A673 (cell line): ENCODE data around the gene FIGN. TPM values are rescaled to one million over a fixed set of nuclear protein-coding genes. Genes with fewer than 3 reads are reported as not detected.

Source experiments
- BruUV-seq: library from RNA; stranded (reverse); fragments of 400-500 nt; replicated peaks from 2 replicates; lab custom pipeline; 2021; lab: Mats Ljungman, UMichigan
- CTCF ChIA-PET: fragments of 300-600 bp; sonication (Branson Sonifier 250); formaldehyde crosslinking; loops from one replicate; lab custom pipeline; 2022; ENCODE audit warnings: antibody characterized with exemption; lab: Charles Lee
- POLR2A ChIA-PET: fragments of 300-600 bp; sonication (Branson Sonifier 250); formaldehyde crosslinking; loops from one replicate; lab custom pipeline; 2022; ENCODE audit warnings: antibody characterized with exemption; ENCODE audit not compliant: low non-redundant PET; lab: Charles Lee
- DNase-seq: peaks from one replicate; pipeline ENCODE4 v3.0.0-alpha.2; 2015; ENCODE audit warnings: low spot score
- H3K27ac ChIP-seq: fragments of 200-600 bp; sonication (generic); 2 replicates; pipeline ENCODE4 v1.5.1; 2016; ENCODE audit warnings: mixed run types, low read depth, mild to moderate bottlenecking, mixed read lengths, antibody characterized with exemption, low read length; ENCODE audit not compliant: poor library complexity, severe bottlenecking
- H3K27me3 ChIP-seq: fragments of 200-600 bp; sonication (generic); replicated peaks from 2 replicates; pipeline ENCODE4 v1.6.1; 2017; ENCODE audit warnings: mixed run types, low read depth, mild to moderate bottlenecking, mixed read lengths, antibody characterized with exemption, low read length; ENCODE audit not compliant: insufficient read depth, poor library complexity
- H3K36me3 ChIP-seq: fragments of 200-600 bp; sonication (generic); 2 replicates; pipeline ENCODE4 v1.6.1; 2016; ENCODE audit warnings: mixed run types, mild to moderate bottlenecking, mixed read lengths, antibody characterized with exemption, low read length; ENCODE audit not compliant: insufficient read depth, poor library complexity, severe bottlenecking
- H3K4me1 ChIP-seq: fragments of 200-600 bp; sonication (generic); 2 replicates; pipeline ENCODE4 v1.6.1; 2017; ENCODE audit warnings: mixed run types, mild to moderate bottlenecking, mixed read lengths, antibody characterized with exemption, low read length; ENCODE audit not compliant: insufficient read depth, poor library complexity, severe bottlenecking
- H3K4me3 ChIP-seq: fragments of 200-600 bp; sonication (generic); 2 replicates; pipeline ENCODE4 v1.5.1; 2016; ENCODE audit warnings: low read depth, mixed run types, mild to moderate bottlenecking, mixed read lengths, low read length; ENCODE audit not compliant: poor library complexity, severe bottlenecking
- H3K9me3 ChIP-seq: fragments of 200-600 bp; sonication (generic); 2 replicates; pipeline ENCODE4 v1.6.1; 2016; ENCODE audit warnings: mixed run types, low read depth, mild to moderate bottlenecking, mixed read lengths, antibody characterized with exemption, low read length; ENCODE audit not compliant: poor library complexity, severe bottlenecking
- EZH2 ChIP-seq: fragments of 200-600 bp; sonication (generic); IDR thresholded peaks from 2 replicates; pipeline ENCODE4 v1.6.1; 2017; ENCODE audit warnings: borderline replicate concordance, low read depth, mild to moderate bottlenecking, mixed read lengths, antibody characterized with exemption, low read length; ENCODE audit not compliant: poor library complexity, severe bottlenecking
- intact Hi-C: fragments of 100-400 bp; cut with micrococcal nuclease; formaldehyde crosslinking; loops from one replicate; pipeline ENCODE4 v1.10.0; 2022; ENCODE audit not compliant: unreplicated experiment
- total RNA-seq: library from RNA; stranded (reverse); gene quantifications from 2 replicates; pipeline ENCODE4 v1.2.3, GENCODE V29; 2021
- TF ChIP-seq, protein P1 (sequence below): fragments of 300-800, 200-600 bp; sonication (generic); conservative IDR thresholded peaks from 2 replicates; pipeline ENCODE4 v1.5.1; 2017; ENCODE audit warnings: low read depth, mild to moderate bottlenecking, antibody characterized with exemption, low read length, moderate library complexity, mixed read lengths

FIGN gene
- total RNA-seq, 1 experiment from 2014 or later, result 0.24 TPM

GRCh38 chr2:163558251-163559021 lies 177.4 kb downstream of the FIGN start:
- no TSS peak for BruUV-seq
- Histone ChIP-seq H3K27me3 (no peaks in the 10 kb centered on the region), H3K9me3 (no peaks in the 10 kb centered on the region), H3K27ac (no peak overlapping the region), H3K4me1 (no peaks in the 10 kb centered on the region), H3K4me3 (no peak overlapping the region), H3K36me3 (no peaks in the 10 kb centered on the region)
- no peak for DNase-seq
- TF ChIP-seq, protein P1, sequence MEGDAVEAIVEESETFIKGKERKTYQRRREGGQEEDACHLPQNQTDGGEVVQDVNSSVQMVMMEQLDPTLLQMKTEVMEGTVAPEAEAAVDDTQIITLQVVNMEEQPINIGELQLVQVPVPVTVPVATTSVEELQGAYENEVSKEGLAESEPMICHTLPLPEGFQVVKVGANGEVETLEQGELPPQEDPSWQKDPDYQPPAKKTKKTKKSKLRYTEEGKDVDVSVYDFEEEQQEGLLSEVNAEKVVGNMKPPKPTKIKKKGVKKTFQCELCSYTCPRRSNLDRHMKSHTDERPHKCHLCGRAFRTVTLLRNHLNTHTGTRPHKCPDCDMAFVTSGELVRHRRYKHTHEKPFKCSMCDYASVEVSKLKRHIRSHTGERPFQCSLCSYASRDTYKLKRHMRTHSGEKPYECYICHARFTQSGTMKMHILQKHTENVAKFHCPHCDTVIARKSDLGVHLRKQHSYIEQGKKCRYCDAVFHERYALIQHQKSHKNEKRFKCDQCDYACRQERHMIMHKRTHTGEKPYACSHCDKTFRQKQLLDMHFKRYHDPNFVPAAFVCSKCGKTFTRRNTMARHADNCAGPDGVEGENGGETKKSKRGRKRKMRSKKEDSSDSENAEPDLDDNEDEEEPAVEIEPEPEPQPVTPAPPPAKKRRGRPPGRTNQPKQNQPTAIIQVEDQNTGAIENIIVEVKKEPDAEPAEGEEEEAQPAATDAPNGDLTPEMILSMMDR, result no peak
- no peak for TF ChIP-seq EZH2
- CTCF ChIA-PET, result no interaction called here
- intact Hi-C loops, result no loop called here
- POLR2A ChIA-PET, result no interaction called here

- no peak overlapping the region for H3K4me3 ChIP-seq
- CTCF ChIA-PET, result no interaction called here
- intact Hi-C loops, result no loop called here
- POLR2A ChIA-PET, result no interaction called here
- no peaks in the 10 kb centered on the region for H3K36me3 ChIP-seq
- no peak for TF ChIP-seq EZH2
- TF ChIP-seq, protein P1, result no peak
- DNase-seq, result no peak
- H3K27me3 ChIP-seq, result no peaks in the 10 kb centered on the region
- BruUV-seq, result no TSS peak
- H3K4me1 ChIP-seq, result no peaks in the 10 kb centered on the region
- H3K9me3 ChIP-seq, result no peaks in the 10 kb centered on the region
- no peak overlapping the region for H3K27ac ChIP-seq
Measured at GRCh38 chr2:163556511-163556910, 179.3 kb downstream of the FIGN start.

DNA sequence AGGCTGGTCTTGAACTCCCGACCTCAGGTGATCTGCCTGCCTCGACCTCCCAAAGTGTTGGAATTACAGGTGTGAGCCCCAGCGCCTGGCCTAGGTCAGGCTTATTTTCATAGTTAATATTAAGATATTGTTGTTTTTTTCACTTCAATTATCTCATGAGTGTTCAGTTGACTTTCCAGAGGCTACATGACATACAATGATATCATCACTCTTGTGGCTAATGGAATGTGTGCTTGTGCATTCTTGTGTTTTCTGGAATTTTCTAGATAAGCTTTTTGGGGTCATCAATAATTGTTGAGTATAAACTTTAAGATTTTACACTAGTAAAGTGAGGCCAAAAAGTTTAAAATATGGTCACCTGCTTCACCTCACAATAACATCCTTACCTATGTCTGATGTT lies 180.9 kb downstream of the FIGN start:
- ChIA-PET POLR2A (no interaction called here), CTCF (no interaction called here)
- Histone ChIP-seq H3K27ac (no peak overlapping the region), H3K27me3 (no peaks in the 10 kb centered on the region), H3K4me1 (no peaks in the 10 kb centered on the region), H3K36me3 (no peaks in the 10 kb centered on the region), H3K4me3 (no peak overlapping the region), H3K9me3 (no peaks in the 10 kb centered on the region)
- no TSS peak for BruUV-seq
- intact Hi-C loops, result no loop called here
- no peak for DNase-seq
- TF ChIP-seq EZH2, result no peak
- TF ChIP-seq, protein P1, result no peak
